Esophagus squamous epithelium (tissue), 5 donors: Measurements from ENCODE around the gene TEX12. TPM values are rescaled to one million over a fixed set of nuclear protein-coding genes. Genes with fewer than 3 reads are reported as not detected.
A peak's percentile ranks its signal among the peaks of the same experiment; 100 is the strongest.

Experiments
- DNase-seq: peaks from one replicate; lab custom pipeline; 2025; lab: John Stamatoyannopoulos, UW
- H3K27ac ChIP-seq, 4 donors: fragments of 200-600 bp; sonication (generic); one replicate each; pipeline ENCODE4 v1.5.1; 2016 to 2019; ENCODE audit warnings: mild to moderate bottlenecking in 1 of 4
- H3K27me3 ChIP-seq, 4 donors: fragments of 200-600 bp; sonication (generic); 1 replicate in 3 of 4; 2 replicates in 1 of 4; pipeline versions ENCODE4 v1.5.1 to v1.6.0; 2017 to 2021; ENCODE audit warnings: antibody characterized with exemption in 1 of 4
- H3K36me3 ChIP-seq, 3 donors: fragments of 200-600 bp; sonication (generic); one replicate each; pipeline ENCODE4 v1.5.1; 2016 to 2019
- H3K4me1 ChIP-seq, 3 donors: fragments of 200-600 bp; sonication (generic); one replicate each; pipeline ENCODE4 v1.5.1; 2017 to 2019
- H3K4me3 ChIP-seq, 4 donors: fragments of 200-600 bp; sonication (generic); 1 replicate in 3 of 4; 2 replicates in 1 of 4; pipeline ENCODE4 v1.5.1; 2016 to 2019; ENCODE audit warnings: mild to moderate bottlenecking in 2 of 4, moderate library complexity in 1 of 4
- H3K9me3 ChIP-seq, 3 donors: fragments of 200-600 bp; sonication (generic); one replicate each; pipeline ENCODE4 v1.5.1; 2016 to 2019
- CTCF ChIP-seq, 6 experiments: fragments of 450-650 bp in 4 of 6; fragments of 200-600 bp in 2 of 6; sonication (generic) in 2 of 6; IDR thresholded peaks; one replicate each; pipeline ENCODE4 v1.5.1; 2016 to 2019; ENCODE audit warnings: antibody characterized with exemption in 6 of 6, mild to moderate bottlenecking in 4 of 6, moderate library complexity in 4 of 6
- POLR2A ChIP-seq, 4 donors: fragments of 450-650 bp; IDR thresholded peaks; one replicate each; pipeline ENCODE4 v1.6.1; 2017; ENCODE audit warnings: antibody characterized with exemption in 4 of 4, mild to moderate bottlenecking in 4 of 4, moderate library complexity in 3 of 4
- WGBS, 2 donors: methylation state at CpG; one replicate each; pipeline ENCODE4 v1.1.5; 2018; 5-methylcytosine and 5-hydroxymethylcytosine counted together
- intact Hi-C: fragments of 100-400 bp; cut with DNase I; formaldehyde crosslinking; loops from one replicate; pipeline ENCODE4 v1.15.0; 2022
- total RNA-seq, 4 donors: library from RNA; depleted of rRNA; stranded (reverse); fragments of >200 nt; gene quantifications; one replicate each; pipeline ENCODE4 v1.1.0, GENCODE V29; 2016
- donor health status: DM: yes; HTN: yes; CAD: no.

Gene TEX12
- total RNA-seq, 4 donors from 2014 or later, result 0.38 to 2.5 TPM; not detected in 2

DNA sequence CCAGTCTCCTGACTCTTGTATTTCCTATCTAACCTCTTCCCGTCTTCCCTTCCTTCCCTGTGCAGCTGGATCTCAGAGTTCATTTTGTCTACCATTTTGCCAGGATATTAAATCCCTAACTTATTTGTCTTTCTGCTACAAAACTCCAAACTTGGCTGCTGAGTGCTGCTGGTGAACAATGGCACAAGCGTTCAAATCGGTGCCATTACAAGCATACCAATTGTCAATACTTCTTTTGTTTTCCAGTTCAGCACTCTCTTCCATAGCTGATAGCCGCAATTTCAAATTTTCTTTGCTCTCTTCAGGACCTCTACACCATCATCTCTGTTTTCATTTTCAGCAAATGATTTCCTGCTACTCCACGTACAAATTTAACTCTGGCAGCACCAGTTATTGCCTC is 16.7 kb upstream of the TEX12 start:
- intact Hi-C loops, result no loop called here
- no peak overlapping the region for H3K27ac ChIP-seq
- no peaks in the 10 kb centered on the region for H3K4me1 ChIP-seq
- TF ChIP-seq CTCF (IDR thresholded peaks at IDR 0.05), result no peak
- TF ChIP-seq POLR2A (IDR thresholded peaks at IDR 0.05), result no peak
- no peaks in the 10 kb centered on the region for H3K27me3 ChIP-seq
- WGBS, 2 donors, result 75 to 78% methylated on average over 5 of the region's 5 CpGs
- H3K4me3 ChIP-seq, result no peak overlapping the region
- no peaks in the 10 kb centered on the region for H3K9me3 ChIP-seq
- H3K36me3 ChIP-seq, result peaks cover 0 to 74% (median 8%) of the 10 kb centered on the region in 3 donors
- no peak for DNase-seq

- Histone ChIP-seq H3K4me1 (peaks cover 0 to 38% (median 9%) of the 10 kb centered on the region in 3 donors), H3K4me3 (no peak overlapping the region), H3K36me3 (peaks cover 0 to 37% (median 8%) of the 10 kb centered on the region in 3 donors), H3K9me3 (no peaks in the 10 kb centered on the region), H3K27me3 (no peaks in the 10 kb centered on the region), H3K27ac (peak overlapping the region in 3 of 4 donors; percentile 25 to 68 (median 65))
- WGBS, 2 donors, result 90 to 93% methylated on average over 5 of the region's 5 CpGs
- no peak for DNase-seq
- TF ChIP-seq CTCF (IDR thresholded peaks at IDR 0.05), result no peak
- TF ChIP-seq POLR2A (IDR thresholded peaks at IDR 0.05), result no peak
- intact Hi-C loops, result no loop called here
Measured at GRCh38 chr11:112156153-112156955, 10.8 kb upstream of the TEX12 start.

GRCh38 chr11:112156956-112157766 is 10.0 kb upstream of the TEX12 start:
- peak overlapping the region; percentile 25 to 76 (median 66) for H3K27ac ChIP-seq
- WGBS, 2 donors, result 59 to 67% methylated on average over 4 of the region's 4 CpGs
- no peaks in the 10 kb centered on the region for H3K27me3 ChIP-seq
- TF ChIP-seq CTCF (IDR thresholded peaks at IDR 0.05) (no peak), POLR2A (IDR thresholded peaks at IDR 0.05) (no peak)
- no peak for DNase-seq
- no peaks in the 10 kb centered on the region for H3K9me3 ChIP-seq
- no peak overlapping the region for H3K4me3 ChIP-seq
- H3K36me3 ChIP-seq, result peaks cover 0 to 29% (median 8%) of the 10 kb centered on the region in 3 donors
- peaks cover 0 to 46% (median 15%) of the 10 kb centered on the region in 3 donors for H3K4me1 ChIP-seq
- intact Hi-C loops, result no loop called here

- intact Hi-C loops, result no loop called here
- Histone ChIP-seq H3K4me3 (peak overlapping the region in 3 of 4 donors; percentile 28 to 48 (median 44)), H3K4me1 (peaks cover 0 to 58% (median 20%) of the 10 kb centered on the region in 3 donors), H3K9me3 (no peaks in the 10 kb centered on the region), H3K36me3 (peaks cover 0 to 7% (median 0%) of the 10 kb centered on the region in 3 donors), H3K27me3 (no peaks in the 10 kb centered on the region), H3K27ac (peak overlapping the region; percentile 11 to 88 (median 74))
- DNase-seq, result no peak
- 58 to 72% methylated on average over 7 of the region's 7 CpGs for WGBS, 2 donors
- TF ChIP-seq CTCF (IDR thresholded peaks at IDR 0.05) (no peak), POLR2A (IDR thresholded peaks at IDR 0.05) (no peak)
Measured at GRCh38 chr11:112159098-112160065, 7.8 kb upstream of the TEX12 start.
